H9 (cell line): Measurements from ENCODE around the gene MICAL2. TPM values are rescaled to one million over a fixed set of nuclear protein-coding genes. Genes with fewer than 3 reads are reported as not detected.

Experiments
- DNase-seq: peaks from one replicate; pipeline ENCODE4 v3.0.0-alpha.2; 2017
- H2AFZ ChIP-seq: one replicate; pipeline ENCODE4 v1.6.1; 2013; ENCODE audit warnings: mild to moderate bottlenecking, low read length, control low read depth, moderate library complexity
- H2AK5ac ChIP-seq: 2 replicates; pipeline ENCODE4 v1.6.1; 2013; ENCODE audit warnings: low read length, control low read depth, mixed read lengths; ENCODE audit not compliant: insufficient read length
- H2BK120ac ChIP-seq: one replicate; pipeline ENCODE4 v1.6.1; 2013; ENCODE audit warnings: low read depth, mild to moderate bottlenecking, low read length, control low read depth, inconsistent platforms; ENCODE audit not compliant: poor library complexity, severe bottlenecking
- H2BK12ac ChIP-seq: 2 replicates; pipeline ENCODE4 v1.6.1; 2013; ENCODE audit warnings: low read length, control low read depth, mixed read lengths, low read depth; ENCODE audit not compliant: insufficient read length
- H2BK15ac ChIP-seq: 2 replicates; pipeline ENCODE4 v1.6.1; 2013; ENCODE audit warnings: low read depth, low read length, control low read depth
- H2BK20ac ChIP-seq: one replicate; pipeline ENCODE4 v1.6.1; 2013; ENCODE audit warnings: low read depth, mild to moderate bottlenecking, low read length, control low read depth, inconsistent platforms; ENCODE audit not compliant: poor library complexity, severe bottlenecking
- H2BK5ac ChIP-seq: 2 replicates; pipeline ENCODE4 v1.6.1; 2013; ENCODE audit warnings: low read length, control low read depth, mixed read lengths; ENCODE audit not compliant: insufficient read length
- H3K14ac ChIP-seq: 2 replicates; pipeline ENCODE4 v1.6.1; 2013; ENCODE audit warnings: low read length, control low read depth; ENCODE audit not compliant: insufficient read depth
- H3K18ac ChIP-seq: 2 replicates; pipeline ENCODE4 v1.6.1; 2013; ENCODE audit warnings: low read depth, mild to moderate bottlenecking, mixed read lengths, low read length, control low read depth; ENCODE audit not compliant: insufficient read length
- H3K23ac ChIP-seq: 2 replicates; pipeline ENCODE4 v1.6.1; 2013; ENCODE audit warnings: low read length, control low read depth, mixed read lengths, low read depth; ENCODE audit not compliant: insufficient read length
- H3K23me2 ChIP-seq: 2 replicates; pipeline ENCODE4 v1.6.1; 2013; ENCODE audit warnings: low read depth, mild to moderate bottlenecking, mixed read lengths, low read length, control low read depth; ENCODE audit not compliant: insufficient read length, poor library complexity, severe bottlenecking
- H3K27ac ChIP-seq: 2 replicates; pipeline ENCODE4 v1.5.1; 2013; ENCODE audit warnings: low read length, control low read depth, mixed read lengths, low read depth; ENCODE audit not compliant: insufficient read length
- H3K27me3 ChIP-seq: 2 replicates; pipeline ENCODE4 v1.6.1; 2013; ENCODE audit warnings: low read length, control low read depth, inconsistent platforms; ENCODE audit not compliant: insufficient read depth
- H3K4ac ChIP-seq: 2 replicates; pipeline ENCODE4 v1.6.1; 2013; ENCODE audit warnings: low read depth, mild to moderate bottlenecking, control low read depth, inconsistent platforms, low read length, moderate library complexity
- H3K4me1 ChIP-seq: 2 replicates; pipeline ENCODE4 v1.6.1; 2013; ENCODE audit warnings: low read length, control low read depth, inconsistent platforms; ENCODE audit not compliant: insufficient read depth
- H3K4me2 ChIP-seq: 2 replicates; pipeline ENCODE4 v1.6.1; 2013; ENCODE audit warnings: low read length, control low read depth, mixed read lengths; ENCODE audit not compliant: insufficient read length, insufficient read depth
- H3K56ac ChIP-seq: 2 replicates; pipeline ENCODE4 v1.6.1; 2013; ENCODE audit warnings: low read depth, mild to moderate bottlenecking, mixed read lengths, low read length, control low read depth; ENCODE audit not compliant: insufficient read length
- H3K79me1 ChIP-seq: 2 replicates; pipeline ENCODE4 v1.6.1; 2013; ENCODE audit warnings: low read depth, mild to moderate bottlenecking, moderate library complexity, low read length, control low read depth, inconsistent platforms; ENCODE audit not compliant: insufficient read depth, poor library complexity, severe bottlenecking
- H3K79me2 ChIP-seq: 2 replicates; pipeline ENCODE4 v1.6.1; 2013; ENCODE audit warnings: low read length, control low read depth, inconsistent platforms; ENCODE audit not compliant: insufficient read depth
- H3K9ac ChIP-seq: 2 replicates; pipeline ENCODE4 v1.6.1; 2013; ENCODE audit warnings: low read length, control low read depth, mixed read lengths; ENCODE audit not compliant: insufficient read length; ENCODE audit errors: extremely low read depth
- H3K9me3 ChIP-seq: one replicate; pipeline ENCODE4 v1.6.1; 2013; ENCODE audit warnings: low read depth, low read length, inconsistent platforms; ENCODE audit not compliant: control insufficient read depth
- H3T11ph ChIP-seq: one replicate; pipeline ENCODE4 v1.6.1; 2013; ENCODE audit warnings: mild to moderate bottlenecking, low read length, control low read depth, inconsistent platforms
- H4K20me1 ChIP-seq: one replicate; pipeline ENCODE4 v1.6.1; 2013; ENCODE audit not compliant: control insufficient read depth, insufficient read length, insufficient read depth
- H4K5ac ChIP-seq: 2 replicates; pipeline ENCODE4 v1.6.1; 2013; ENCODE audit warnings: low read depth, mild to moderate bottlenecking, mixed read lengths, low read length, control low read depth; ENCODE audit not compliant: insufficient read length
- H4K8ac ChIP-seq: replicated peaks from 2 replicates; pipeline ENCODE4 v1.6.1; 2013; ENCODE audit warnings: low read length, control low read depth, mixed read lengths, low read depth; ENCODE audit not compliant: insufficient read length
- H4K91ac ChIP-seq: 2 replicates; pipeline ENCODE4 v1.6.1; 2013; ENCODE audit warnings: low read depth, mild to moderate bottlenecking, moderate library complexity, mixed read lengths, low read length, control low read depth; ENCODE audit not compliant: insufficient read length
- H3K27ac Mint-ChIP-seq, 3 experiments: 2 replicates in 2 of 3; 3 replicates in 1 of 3; pipeline ENCODE4 v1.8.0; 2020 to 2021; ENCODE audit warnings: mixed read lengths in 3 of 3, mild to moderate bottlenecking in 1 of 3, moderate library complexity in 1 of 3
- H3K27me3 Mint-ChIP-seq: 2 replicates; pipeline ENCODE4 v1.8.0; 2021; ENCODE audit warnings: low read depth, mild to moderate bottlenecking, moderate library complexity, mixed read lengths
- H3K36me3 Mint-ChIP-seq, 3 experiments: 2 replicates in 2 of 3; 3 replicates in 1 of 3; pipeline ENCODE4 v1.8.0; 2020 to 2021; ENCODE audit warnings: low read depth in 3 of 3, mixed read lengths in 3 of 3; ENCODE audit not compliant: insufficient read depth in 1 of 3
- H3K4me1 Mint-ChIP-seq, 2 experiments: 2 replicates each; pipeline ENCODE4 v1.8.0; 2020; ENCODE audit warnings: mixed read lengths in 2 of 2
- H3K4me3 Mint-ChIP-seq, 2 experiments: 2 replicates in 1 of 2; 3 replicates in 1 of 2; pipeline ENCODE4 v1.8.0; 2020 to 2021; ENCODE audit warnings: mild to moderate bottlenecking in 2 of 2, mixed read lengths in 2 of 2, moderate library complexity in 1 of 2
- H3K9me3 Mint-ChIP-seq, 2 experiments: 2 replicates in 1 of 2; 3 replicates in 1 of 2; pipeline ENCODE4 v1.8.0; 2020; ENCODE audit warnings: mild to moderate bottlenecking in 2 of 2, mixed read lengths in 2 of 2, moderate library complexity in 1 of 2
- CTCF ChIP-seq: fragments of 200-600 bp; sonication (generic); conservative IDR thresholded peaks from 3 replicates; pipeline ENCODE4 v1.8.0; 2021; ENCODE audit warnings: antibody characterized with exemption, mild to moderate bottlenecking
- WGBS: extraction: QIAGEN DNeasy Blood & Tissue Kit; methylation state at CpG from one replicate; pipeline ENCODE4 v1.1.7; 2013; ENCODE audit warnings: missing lambda C conversion rate, low lambda C conversion rate, mixed read lengths; ENCODE audit not compliant: insufficient read length; ENCODE audit errors: extremely low coverage; 5-methylcytosine and 5-hydroxymethylcytosine counted together
- total RNA-seq: library from RNA; stranded (reverse); gene quantifications from 2 replicates; pipeline ENCODE4 v1.2.1, GENCODE V29; 2021

MICAL2 gene
- total RNA-seq, 1 experiment from 2014 or later = 4.7 TPM

- no peak overlapping the region for H3K23ac ChIP-seq
- no peak overlapping the region for H3T11ph ChIP-seq
- H2BK15ac ChIP-seq = no peak overlapping the region
- H3K18ac ChIP-seq = no peak overlapping the region
- H3K23me2 ChIP-seq = no peaks in the 10 kb centered on the region
- H3K4me2 ChIP-seq = no peak overlapping the region
- H2BK120ac ChIP-seq = no peak overlapping the region
- H3K9ac ChIP-seq = no peak overlapping the region
- no peak overlapping the region for H3K27ac Mint-ChIP-seq
- H3K79me2 ChIP-seq = no peaks in the 10 kb centered on the region
- H3K4me1 ChIP-seq = no peaks in the 10 kb centered on the region
- H3K9me3 ChIP-seq = no peaks in the 10 kb centered on the region
- H3K27me3 Mint-ChIP-seq = no peaks in the 10 kb centered on the region
- H2BK5ac ChIP-seq = no peak overlapping the region
- no peak overlapping the region for H2AK5ac ChIP-seq
- H3K4me3 Mint-ChIP-seq = no peak overlapping the region
- no peak overlapping the region for H4K5ac ChIP-seq
- peaks cover 5 to 12% of the 10 kb centered on the region in 2 experiments for H3K4me1 Mint-ChIP-seq
- H3K27me3 ChIP-seq = no peaks in the 10 kb centered on the region
- H2BK12ac ChIP-seq = no peak overlapping the region
- no peaks in the 10 kb centered on the region for H3K36me3 Mint-ChIP-seq
- H4K20me1 ChIP-seq = no peaks in the 10 kb centered on the region
- H4K91ac ChIP-seq = no peak overlapping the region
- H2AFZ ChIP-seq = no peak overlapping the region
- no peaks in the 10 kb centered on the region; a peak in 1 of 5 replicates for H3K9me3 Mint-ChIP-seq
- H3K56ac ChIP-seq = no peak overlapping the region
- no peak for DNase-seq
- no peak overlapping the region; the same call in 1 of the 2 replicates for H3K14ac ChIP-seq
- H2BK20ac ChIP-seq = no peak overlapping the region
- no peak overlapping the region for H4K8ac ChIP-seq
- H3K79me1 ChIP-seq = no peaks in the 10 kb centered on the region
- H3K4ac ChIP-seq = no peak overlapping the region
- WGBS = no CpG with 5 or more reads among the region's 3 CpGs
- no peak overlapping the region for H3K27ac ChIP-seq
- no peak for TF ChIP-seq CTCF
Measured at GRCh38 chr11:12264361-12264760, 154.0 kb downstream of the MICAL2 start.
